GM23248 (cell line): Measurements from ENCODE around the gene KNDC1.

Source experiments
- EZH2 ChIP-seq: fragments of 200-600 bp; sonication (generic); IDR thresholded peaks from 2 replicates; pipeline ENCODE4 v1.6.1; 2018; ENCODE audit warnings: antibody characterized with exemption, mild to moderate bottlenecking; ENCODE audit not compliant: insufficient read depth, poor library complexity, severe bottlenecking
- EZH2phosphoT487 ChIP-seq: fragments of 200-600 bp; sonication (generic); IDR thresholded peaks from 2 replicates; pipeline ENCODE4 v1.6.1; 2018; ENCODE audit warnings: antibody characterized with exemption, moderate library complexity, mild to moderate bottlenecking, low read depth; ENCODE audit not compliant: insufficient read depth

DNA sequence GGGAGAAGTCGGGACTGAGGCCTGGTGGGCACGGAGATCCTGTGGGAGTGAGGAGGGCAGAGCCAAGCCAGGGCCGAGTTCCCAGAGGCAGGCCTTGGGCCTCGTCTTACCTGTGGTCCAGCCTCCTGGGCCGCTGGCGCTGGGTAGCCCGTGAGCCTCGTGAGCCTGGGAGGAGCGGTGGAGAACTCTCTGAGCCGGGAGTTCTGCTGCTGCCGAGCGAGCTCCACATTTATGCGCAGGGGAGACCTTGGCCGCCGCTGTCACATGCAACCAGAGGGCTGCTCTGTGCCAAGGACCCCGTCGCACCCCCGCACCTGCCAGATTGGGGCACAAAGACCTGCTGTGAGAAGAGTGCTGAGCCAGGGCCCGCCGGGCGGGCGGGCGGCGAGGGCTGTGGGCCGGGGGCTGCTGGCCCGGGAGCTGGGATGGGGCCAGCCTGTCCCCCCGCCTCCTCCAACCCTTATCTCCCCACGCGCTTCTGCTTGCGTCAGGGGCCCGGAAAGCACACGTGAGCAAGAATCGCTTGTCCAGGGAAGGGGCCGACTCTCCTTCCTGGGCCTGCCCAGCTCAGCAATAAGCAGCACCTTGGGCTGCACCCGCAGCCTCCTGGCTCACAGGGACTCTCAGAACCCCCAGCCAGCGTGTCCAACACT, 87.8 kb downstream of the KNDC1 start:
- no peak for TF ChIP-seq EZH2
- no peak for TF ChIP-seq EZH2phosphoT487
